SU-DHL-6 (cell line): ENCODE measurements around the gene PHF14.

Source experiments
- CTCF ChIP-seq: fragments of 200-600 bp; sonication (generic); IDR thresholded peaks from one replicate; pipeline ENCODE4 v1.5.1; 2017; ENCODE audit warnings: antibody characterized with exemption, mild to moderate bottlenecking, low read length, moderate library complexity; ENCODE audit not compliant: insufficient read depth, poor library complexity, severe bottlenecking
- EZH2phosphoT487 ChIP-seq: fragments of 200-600 bp; sonication (generic), shearing (Covaris generic); conservative IDR thresholded peaks from 2 replicates; pipeline ENCODE4 v1.6.1; 2018; ENCODE audit warnings: mild to moderate bottlenecking, antibody characterized with exemption, low read length, moderate library complexity, mixed read lengths

DNA sequence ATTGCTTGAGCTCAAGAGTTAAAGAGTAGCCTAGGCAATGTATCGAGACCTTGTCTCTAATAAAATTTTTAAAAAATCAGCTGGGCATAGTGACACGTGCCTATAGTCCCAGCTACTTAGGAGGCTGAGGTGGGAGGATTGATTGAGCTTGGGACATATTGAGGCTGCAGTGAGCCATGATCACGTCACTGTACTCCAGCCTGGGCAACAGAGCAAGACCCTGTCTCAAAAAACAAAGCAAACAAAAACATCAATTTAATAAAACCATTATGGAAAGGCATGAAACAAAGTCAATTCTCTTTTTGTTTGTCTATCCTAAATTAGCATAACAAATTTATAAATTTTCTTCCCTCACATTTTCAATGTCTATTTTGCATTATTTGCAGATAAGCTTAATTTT lies 108.4 kb downstream of the PHF14 start:
- TF ChIP-seq CTCF, result no peak
- TF ChIP-seq EZH2phosphoT487, result no peak
